ENCODE data around the gene LRFN4.
A peak's percentile ranks its signal among the peaks of the same experiment; 100 is the strongest.

The LRFN4 gene

GRCh38 chr11:66877588-66878385 is 20.9 kb downstream of the LRFN4 start:
- TF ChIP-seq, protein P1, sequence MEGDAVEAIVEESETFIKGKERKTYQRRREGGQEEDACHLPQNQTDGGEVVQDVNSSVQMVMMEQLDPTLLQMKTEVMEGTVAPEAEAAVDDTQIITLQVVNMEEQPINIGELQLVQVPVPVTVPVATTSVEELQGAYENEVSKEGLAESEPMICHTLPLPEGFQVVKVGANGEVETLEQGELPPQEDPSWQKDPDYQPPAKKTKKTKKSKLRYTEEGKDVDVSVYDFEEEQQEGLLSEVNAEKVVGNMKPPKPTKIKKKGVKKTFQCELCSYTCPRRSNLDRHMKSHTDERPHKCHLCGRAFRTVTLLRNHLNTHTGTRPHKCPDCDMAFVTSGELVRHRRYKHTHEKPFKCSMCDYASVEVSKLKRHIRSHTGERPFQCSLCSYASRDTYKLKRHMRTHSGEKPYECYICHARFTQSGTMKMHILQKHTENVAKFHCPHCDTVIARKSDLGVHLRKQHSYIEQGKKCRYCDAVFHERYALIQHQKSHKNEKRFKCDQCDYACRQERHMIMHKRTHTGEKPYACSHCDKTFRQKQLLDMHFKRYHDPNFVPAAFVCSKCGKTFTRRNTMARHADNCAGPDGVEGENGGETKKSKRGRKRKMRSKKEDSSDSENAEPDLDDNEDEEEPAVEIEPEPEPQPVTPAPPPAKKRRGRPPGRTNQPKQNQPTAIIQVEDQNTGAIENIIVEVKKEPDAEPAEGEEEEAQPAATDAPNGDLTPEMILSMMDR (IDR thresholded peaks at IDR 0.05; ENCODE audit: unreplicated experiment in 3 of 3), result no peak
- Mint-ChIP-seq H3K27me3 (ENCODE audit: low read depth) (no peaks in the 10 kb centered on the region), H3K36me3 (ENCODE audit: low read depth) (no peaks in the 10 kb centered on the region), H3K27ac (peak overlapping the region; percentile 71 to 91 (median 82)), H3K9me3 (no peaks in the 10 kb centered on the region), H3K4me1 (peaks cover 85% of the 10 kb centered on the region), H3K4me3 (peak overlapping the region in 2 of 3 experiments; percentile 31 to 34)

DNA sequence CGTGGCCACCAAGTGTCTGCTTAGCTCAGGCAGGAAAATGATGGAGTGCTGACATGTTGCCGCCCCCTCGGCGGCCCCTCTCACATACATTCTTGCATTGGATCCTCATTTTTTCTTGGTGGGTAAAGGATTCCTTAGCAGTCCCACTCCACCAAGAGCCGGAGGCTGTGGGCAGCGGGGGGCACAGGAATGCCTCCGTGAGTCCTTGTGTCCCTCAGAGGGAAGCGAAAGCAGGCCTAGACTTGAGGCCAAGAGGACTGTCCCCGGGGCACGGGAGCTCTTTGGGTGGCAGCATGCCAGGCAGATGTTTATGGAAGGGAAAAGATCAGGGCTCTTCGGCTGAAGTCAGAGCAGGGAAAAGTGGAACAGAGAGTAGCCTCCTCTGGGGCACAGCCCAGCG is 21.6 kb downstream of the LRFN4 start:
- H3K4me1 Mint-ChIP-seq, result peaks cover 92% of the 10 kb centered on the region
- H3K9me3 Mint-ChIP-seq, result no peaks in the 10 kb centered on the region
- H3K27ac Mint-ChIP-seq, result peak overlapping the region; percentile 71 to 91 (median 82)
- H3K36me3 Mint-ChIP-seq (ENCODE audit: low read depth), result no peaks in the 10 kb centered on the region
- no peaks in the 10 kb centered on the region for H3K27me3 Mint-ChIP-seq (ENCODE audit: low read depth)
- TF ChIP-seq, protein P1 (IDR thresholded peaks at IDR 0.05; ENCODE audit: unreplicated experiment in 3 of 3), result no peak
- H3K4me3 Mint-ChIP-seq, result peak overlapping the region in 2 of 3 experiments; percentile 25 to 34

DNA sequence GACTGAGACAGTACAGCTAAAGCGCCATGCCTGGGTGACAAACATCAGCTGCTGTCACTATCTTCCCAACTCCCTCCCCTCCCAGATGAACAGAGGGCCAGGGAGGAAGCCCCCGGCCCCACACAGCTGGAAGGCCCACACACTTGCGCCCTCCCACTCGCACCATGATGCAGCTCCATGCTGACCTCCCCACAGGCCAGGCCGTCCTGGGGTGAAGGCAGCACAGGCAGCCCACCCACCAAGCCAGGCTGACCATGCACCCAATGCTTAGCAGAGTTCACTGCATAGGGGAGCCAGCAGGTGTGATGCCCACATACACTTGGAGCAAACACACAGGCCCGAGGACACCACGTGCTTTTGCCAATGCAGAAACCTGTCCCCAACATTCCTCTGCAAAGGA is 22.1 kb downstream of the LRFN4 start:
- Mint-ChIP-seq H3K36me3 (ENCODE audit: low read depth) (no peaks in the 10 kb centered on the region), H3K27me3 (ENCODE audit: low read depth) (no peaks in the 10 kb centered on the region), H3K4me3 (no peak overlapping the region), H3K27ac (peak overlapping the region in 1 of 3 experiments; percentile 62), H3K4me1 (peaks cover 94% of the 10 kb centered on the region), H3K9me3 (no peaks in the 10 kb centered on the region)
- TF ChIP-seq, protein P1 (IDR thresholded peaks at IDR 0.05; ENCODE audit: unreplicated experiment in 3 of 3), result no peak

- Mint-ChIP-seq H3K36me3 (ENCODE audit: low read depth) (no peaks in the 10 kb centered on the region), H3K27me3 (ENCODE audit: low read depth) (no peaks in the 10 kb centered on the region), H3K4me1 (peaks cover 89% of the 10 kb centered on the region), H3K9me3 (no peaks in the 10 kb centered on the region), H3K4me3 (no peak overlapping the region), H3K27ac (peak overlapping the region; percentile 29 to 68 (median 62))
- TF ChIP-seq, protein P1 (IDR thresholded peaks at IDR 0.05; ENCODE audit: unreplicated experiment in 3 of 3), result no peak
Observed at GRCh38 chr11:66879583-66879982, 22.7 kb downstream of the LRFN4 start.

GRCh38 chr11:66879999-66880398 is 23.1 kb downstream of the LRFN4 start:
- TF ChIP-seq, protein P1 (IDR thresholded peaks at IDR 0.05; ENCODE audit: unreplicated experiment in 3 of 3), result no peak
- no peak overlapping the region for H3K4me3 Mint-ChIP-seq
- H3K4me1 Mint-ChIP-seq, result peaks cover 85% of the 10 kb centered on the region
- no peaks in the 10 kb centered on the region for H3K27me3 Mint-ChIP-seq (ENCODE audit: low read depth)
- H3K36me3 Mint-ChIP-seq (ENCODE audit: low read depth), result no peaks in the 10 kb centered on the region
- H3K9me3 Mint-ChIP-seq, result no peaks in the 10 kb centered on the region
- H3K27ac Mint-ChIP-seq, result peak overlapping the region; percentile 29 to 68 (median 62)

Data from nephron (organoid).